IPS-20b (cell line): ENCODE data around the gene PCDHGB7.
A peak's percentile ranks its signal among the peaks of the same experiment; 100 is the strongest.
"Not testable (repeated sequence)": the region's sequence is repeated elsewhere in the genome, so short reads cannot be mapped to it uniquely, and the experiment has no call there.

Experiments
- H3K27ac ChIP-seq: one replicate; pipeline ENCODE4 v1.5.1; 2013; ENCODE audit warnings: low read length
- H3K27me3 ChIP-seq: 2 replicates; pipeline ENCODE4 v1.6.1; 2013; ENCODE audit warnings: mild to moderate bottlenecking, low read length, inconsistent platforms; ENCODE audit not compliant: insufficient read depth
- H3K36me3 ChIP-seq: 2 replicates; pipeline ENCODE4 v1.6.1; 2013; ENCODE audit warnings: low read depth, mild to moderate bottlenecking, inconsistent platforms, low read length, moderate library complexity; ENCODE audit not compliant: insufficient read depth
- H3K4me1 ChIP-seq: 2 replicates; pipeline ENCODE4 v1.6.1; 2013; ENCODE audit warnings: mild to moderate bottlenecking, control low read depth, inconsistent platforms, low read length, moderate library complexity; ENCODE audit not compliant: insufficient read depth
- H3K4me3 ChIP-seq: 2 replicates; pipeline ENCODE4 v1.5.1; 2013; ENCODE audit warnings: mild to moderate bottlenecking, low read length, inconsistent platforms
- H3K9ac ChIP-seq: 2 replicates; pipeline ENCODE4 v1.6.1; 2013; ENCODE audit warnings: low read depth, mild to moderate bottlenecking, inconsistent platforms, low read length, moderate library complexity
- H3K9me3 ChIP-seq: 2 replicates; pipeline ENCODE4 v1.6.1; 2013; ENCODE audit warnings: mild to moderate bottlenecking, low read depth, low read length, inconsistent platforms; ENCODE audit not compliant: insufficient read depth

The PCDHGB7 gene

DNA sequence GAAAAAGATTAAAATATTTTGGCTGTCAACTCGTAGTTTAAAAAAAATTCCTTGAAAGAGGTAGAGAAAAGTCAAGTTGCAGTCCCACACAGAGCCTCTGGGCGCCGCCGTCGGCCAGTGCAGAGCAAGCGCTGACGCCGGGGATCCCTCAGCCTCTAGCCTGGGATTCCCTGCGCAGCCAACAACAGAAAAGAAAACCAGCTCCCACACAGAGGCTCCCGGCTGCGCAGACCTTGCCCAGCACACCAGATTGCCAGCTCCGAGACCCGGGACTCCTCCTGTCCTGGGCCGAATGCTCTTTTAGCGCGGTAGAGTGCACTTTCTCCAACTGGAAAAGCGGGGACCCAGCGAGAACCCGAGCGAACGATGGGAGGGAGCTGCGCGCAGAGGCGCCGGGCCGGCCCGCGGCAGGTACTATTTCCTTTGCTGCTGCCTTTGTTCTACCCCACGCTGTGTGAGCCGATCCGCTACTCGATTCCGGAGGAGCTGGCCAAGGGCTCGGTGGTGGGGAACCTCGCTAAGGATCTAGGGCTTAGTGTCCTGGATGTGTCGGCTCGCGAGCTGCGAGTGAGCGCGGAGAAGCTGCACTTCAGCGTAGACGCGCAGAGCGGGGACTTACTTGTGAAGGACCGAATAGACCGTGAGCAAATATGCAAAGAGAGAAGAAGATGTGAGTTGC is at the start of gene PCDHGB7:
PCDHGB7 (plus strand) TSS at position 184 of the 679 bp plus-strand sequence; CDS start at position 367, 183 bp downstream.
- Histone ChIP-seq H3K36me3 (peaks cover 26% of the 10 kb centered on the region; the same call in 1 of the 2 replicates), H3K27me3 (peaks cover 13% of the 10 kb centered on the region), H3K9ac (peak within 1 kb of the TSS; percentile 78), H3K4me3 (peak within 1 kb of the TSS; percentile 72), H3K9me3 (peaks cover 57% of the 10 kb centered on the region)
- not testable (repeated sequence) for H3K4me1 ChIP-seq, H3K27ac ChIP-seq

DNA sequence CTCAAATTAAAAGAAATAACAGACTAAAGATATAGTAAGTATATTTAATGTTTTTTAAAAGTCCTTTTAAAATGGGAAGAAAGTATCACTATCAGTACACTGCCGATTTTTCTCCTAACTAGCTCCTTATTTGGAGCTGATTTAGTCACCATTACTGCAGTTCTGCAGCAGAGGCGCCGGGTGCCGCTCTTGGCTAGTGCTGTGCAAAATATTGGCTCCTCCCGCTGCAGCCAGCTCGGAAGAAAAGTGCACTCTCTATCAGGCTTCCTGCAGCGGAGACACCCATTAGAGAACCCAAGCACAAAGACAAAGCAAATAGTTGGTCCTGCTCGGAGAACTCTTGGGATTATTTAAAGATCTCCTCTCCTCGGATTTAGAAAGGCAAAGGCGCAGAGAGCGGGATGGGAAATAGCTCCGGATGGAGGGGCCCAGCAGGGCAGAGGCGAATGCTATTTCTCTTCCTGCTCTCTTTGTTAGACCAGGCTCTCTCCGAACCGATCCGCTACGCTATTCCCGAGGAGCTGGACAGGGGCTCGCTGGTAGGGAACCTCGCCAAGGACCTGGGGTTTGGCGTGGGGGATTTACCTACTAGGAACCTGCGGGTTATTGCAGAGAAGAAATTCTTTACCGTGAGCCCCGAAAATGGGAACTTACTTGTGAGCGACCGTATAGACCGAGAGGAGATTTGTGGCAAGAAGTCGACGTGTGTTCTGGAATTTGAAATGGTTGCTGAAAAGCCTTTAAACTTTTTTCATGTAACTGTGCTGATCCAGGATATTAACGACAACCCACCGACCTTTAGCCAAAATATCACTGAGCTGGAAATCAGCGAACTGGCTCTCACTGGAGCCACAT is 47.3 kb upstream of the PCDHGB7 start, which contains the start of gene PCDHGB3:
PCDHGB3 (plus strand) TSS at position 249 of the 855 bp plus-strand sequence; CDS start at position 402, 153 bp downstream.
- no peaks in the 10 kb centered on the region for H3K27me3 ChIP-seq
- no peaks in the 10 kb centered on the region for H3K4me1 ChIP-seq
- no peak within 1 kb of the TSS for H3K27ac ChIP-seq
- H3K9me3 ChIP-seq, result peaks cover 73% of the 10 kb centered on the region
- H3K4me3 ChIP-seq, result no peak within 1 kb of the TSS; the same call in 1 of the 2 replicates
- no peak within 1 kb of the TSS for H3K9ac ChIP-seq
- H3K36me3 ChIP-seq, result no peaks in the 10 kb centered on the region; the same call in 1 of the 2 replicates

DNA sequence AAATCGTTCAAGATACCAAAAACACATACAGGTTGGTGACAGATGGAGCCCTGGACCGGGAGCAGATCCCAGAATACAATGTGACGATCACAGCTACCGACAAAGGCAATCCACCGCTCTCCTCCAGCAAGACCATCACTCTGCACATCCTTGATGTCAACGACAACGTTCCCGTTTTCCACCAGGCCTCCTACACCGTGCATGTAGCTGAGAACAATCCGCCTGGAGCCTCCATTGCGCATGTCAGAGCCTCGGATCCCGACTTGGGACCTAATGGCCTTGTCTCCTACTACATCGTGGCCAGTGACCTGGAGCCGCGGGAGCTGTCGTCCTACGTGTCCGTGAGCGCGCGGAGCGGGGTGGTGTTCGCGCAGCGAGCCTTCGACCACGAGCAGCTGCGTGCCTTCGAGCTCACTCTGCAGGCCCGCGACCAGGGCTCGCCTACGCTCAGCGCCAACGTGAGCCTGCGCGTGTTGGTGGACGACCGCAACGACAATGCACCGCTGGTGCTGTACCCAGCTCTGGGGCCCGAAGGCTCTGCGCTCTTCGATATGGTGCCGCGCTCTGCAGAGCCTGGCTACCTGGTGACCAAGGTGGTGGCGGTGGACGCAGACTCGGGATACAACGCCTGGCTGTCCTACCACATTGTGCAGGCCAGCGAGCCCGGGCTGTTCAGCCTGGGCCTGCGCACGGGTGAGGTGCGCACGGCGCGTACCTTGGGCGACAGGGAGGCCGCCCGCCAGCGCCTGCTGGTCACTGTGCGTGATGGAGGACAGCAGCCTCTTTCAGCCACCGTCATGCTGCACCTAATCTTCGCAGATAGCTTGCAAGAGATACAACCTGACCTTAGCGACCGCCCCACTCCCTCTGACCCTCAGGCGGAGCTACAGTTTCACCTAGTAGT is 45.7 kb upstream of the PCDHGB7 start:
- Histone ChIP-seq H3K9ac (no peak overlapping the region), H3K27me3 (no peaks in the 10 kb centered on the region), H3K4me1 (no peaks in the 10 kb centered on the region), H3K9me3 (peaks cover 67% of the 10 kb centered on the region), H3K27ac (no peak overlapping the region), H3K36me3 (no peaks in the 10 kb centered on the region), H3K4me3 (no peak overlapping the region; the same call in 1 of the 2 replicates)

DNA sequence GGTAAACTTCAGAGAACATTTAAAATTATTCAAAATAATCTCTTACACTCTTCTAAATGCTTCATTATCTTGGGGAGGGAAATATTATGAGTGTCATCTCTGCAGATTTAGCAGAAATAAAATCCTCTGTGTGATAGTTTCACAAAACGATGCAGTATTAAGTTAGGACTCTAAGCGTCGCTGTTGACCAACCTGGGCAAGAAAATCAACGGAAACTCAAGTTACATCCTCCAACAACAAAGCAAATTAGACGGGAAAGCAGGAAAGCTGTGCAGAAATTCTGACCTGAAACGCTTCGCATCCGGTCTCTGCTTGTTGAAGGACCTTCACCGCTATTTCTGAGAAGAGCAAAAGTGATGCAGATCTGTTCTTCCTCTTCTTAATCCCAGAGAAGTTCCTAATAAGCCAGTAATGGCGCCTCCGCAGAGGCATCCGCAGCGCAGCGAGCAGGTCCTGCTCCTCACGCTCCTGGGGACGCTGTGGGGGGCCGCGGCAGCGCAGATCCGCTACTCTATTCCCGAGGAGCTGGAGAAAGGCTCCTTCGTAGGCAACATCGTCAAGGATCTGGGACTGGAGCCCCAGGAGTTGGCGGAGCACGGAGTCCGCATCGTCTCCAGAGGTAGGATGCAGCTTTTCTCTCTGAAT is 43.7 kb upstream of the PCDHGB7 start, which contains the start of gene PCDHGA6:
PCDHGA6 (plus strand) TSS at position 219 of the 645 bp plus-strand sequence; CDS start at position 412, 193 bp downstream.
- H3K4me1 ChIP-seq, result no peaks in the 10 kb centered on the region
- H3K27me3 ChIP-seq, result no peaks in the 10 kb centered on the region
- H3K9ac ChIP-seq, result no peak within 1 kb of the TSS
- H3K27ac ChIP-seq, result no peak within 1 kb of the TSS
- no peak within 1 kb of the TSS for H3K4me3 ChIP-seq
- H3K9me3 ChIP-seq, result peaks cover 74% of the 10 kb centered on the region
- H3K36me3 ChIP-seq, result no peaks in the 10 kb centered on the region

DNA sequence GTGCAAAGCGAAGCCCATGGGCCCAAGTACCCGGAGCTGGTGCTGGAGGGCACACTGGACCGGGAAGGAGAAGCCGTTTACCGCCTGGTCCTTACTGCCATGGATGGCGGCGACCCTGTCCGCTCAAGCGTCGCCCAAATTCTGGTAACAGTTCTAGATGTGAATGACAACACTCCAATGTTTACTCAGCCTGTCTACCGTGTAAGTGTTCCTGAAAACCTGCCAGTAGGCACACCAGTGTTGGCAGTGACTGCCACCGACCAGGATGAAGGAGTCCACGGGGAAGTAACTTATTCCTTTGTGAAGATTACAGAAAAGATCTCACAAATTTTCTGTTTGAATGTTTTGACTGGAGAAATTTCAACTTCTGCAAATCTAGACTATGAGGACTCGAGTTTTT is 42.9 kb upstream of the PCDHGB7 start:
- no peak overlapping the region for H3K9ac ChIP-seq
- no peaks in the 10 kb centered on the region for H3K27me3 ChIP-seq
- no peak overlapping the region for H3K27ac ChIP-seq
- peaks cover 76% of the 10 kb centered on the region for H3K9me3 ChIP-seq
- H3K4me1 ChIP-seq, result no peaks in the 10 kb centered on the region
- no peak overlapping the region for H3K4me3 ChIP-seq
- no peaks in the 10 kb centered on the region for H3K36me3 ChIP-seq

DNA sequence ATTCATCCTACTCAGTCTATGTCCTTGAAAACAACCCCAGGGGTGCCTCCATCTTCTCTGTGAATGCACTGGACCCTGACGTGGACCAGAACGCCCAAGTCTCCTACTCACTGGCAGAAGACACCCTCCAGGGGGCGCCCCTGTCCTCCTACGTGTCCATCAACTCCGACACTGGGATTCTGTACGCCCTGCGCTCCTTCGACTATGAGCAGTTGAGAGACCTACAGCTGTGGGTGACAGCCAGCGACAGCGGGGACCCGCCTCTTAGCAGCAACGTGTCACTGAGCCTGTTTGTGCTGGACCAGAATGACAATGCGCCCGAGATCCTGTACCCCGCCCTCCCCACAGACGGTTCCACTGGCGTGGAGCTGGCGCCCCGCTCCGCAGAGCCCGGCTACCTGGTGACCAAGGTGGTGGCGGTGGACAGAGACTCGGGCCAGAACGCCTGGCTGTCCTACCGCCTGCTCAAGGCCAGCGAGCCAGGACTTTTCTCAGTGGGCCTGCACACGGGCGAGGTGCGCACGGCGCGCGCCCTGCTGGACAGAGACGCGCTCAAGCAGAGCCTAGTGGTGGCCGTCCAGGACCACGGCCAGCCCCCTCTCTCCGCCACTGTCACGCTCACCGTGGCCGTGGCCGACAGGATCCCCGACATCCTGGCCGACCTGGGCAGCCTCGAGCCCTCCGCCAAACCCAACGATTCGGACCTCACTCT is 41.9 kb upstream of the PCDHGB7 start:
- peaks cover 67% of the 10 kb centered on the region for H3K9me3 ChIP-seq
- H3K9ac ChIP-seq, H3K4me3 ChIP-seq, H3K27ac ChIP-seq, H3K4me1 ChIP-seq, H3K27me3 ChIP-seq, H3K36me3 ChIP-seq: not testable (repeated sequence)

DNA sequence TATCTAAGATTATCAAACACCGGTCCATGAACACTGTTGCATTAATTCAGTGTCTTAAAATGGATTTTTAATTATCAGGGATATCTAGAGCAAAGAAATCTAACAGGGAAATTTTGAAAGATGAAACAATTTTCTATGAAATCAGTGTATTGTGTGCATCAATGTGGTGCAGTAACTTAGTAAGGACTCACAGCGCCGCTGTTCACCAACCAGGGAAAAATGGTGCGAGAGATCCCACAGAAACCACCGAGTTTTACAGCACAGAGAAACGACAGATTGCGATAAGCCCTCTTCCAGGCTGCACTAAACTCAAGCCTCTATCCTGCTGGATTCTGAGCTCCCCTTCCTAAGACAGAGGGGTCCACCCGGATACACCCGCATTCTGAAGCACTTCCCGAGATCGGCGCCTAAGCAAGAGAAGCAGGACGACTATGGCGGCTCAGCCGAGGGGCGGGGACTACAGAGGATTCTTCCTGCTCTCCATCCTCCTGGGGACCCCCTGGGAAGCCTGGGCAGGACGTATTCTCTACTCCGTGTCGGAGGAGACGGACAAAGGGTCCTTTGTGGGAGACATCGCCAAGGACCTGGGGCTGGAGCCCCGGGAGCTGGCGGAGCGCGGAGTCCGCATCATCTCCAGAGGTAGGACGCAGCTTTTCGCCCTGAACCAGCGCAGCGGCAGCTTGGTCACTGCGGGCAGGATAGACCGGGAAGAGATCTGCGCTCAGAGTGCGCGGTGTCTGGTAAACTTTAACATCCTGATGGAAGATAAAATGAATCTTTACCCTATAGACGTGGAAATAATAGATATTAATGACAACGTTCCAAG is 34.8 kb upstream of the PCDHGB7 start, which contains the start of gene PCDHGA7:
PCDHGA7 (plus strand) TSS at position 274 of the 826 bp plus-strand sequence; CDS start at position 432, 158 bp downstream.
- Histone ChIP-seq H3K9ac (no peak within 1 kb of the TSS), H3K36me3 (no peaks in the 10 kb centered on the region), H3K9me3 (peaks cover 54% of the 10 kb centered on the region), H3K4me1 (no peaks in the 10 kb centered on the region), H3K4me3 (no peak within 1 kb of the TSS), H3K27ac (no peak within 1 kb of the TSS), H3K27me3 (no peaks in the 10 kb centered on the region)

DNA sequence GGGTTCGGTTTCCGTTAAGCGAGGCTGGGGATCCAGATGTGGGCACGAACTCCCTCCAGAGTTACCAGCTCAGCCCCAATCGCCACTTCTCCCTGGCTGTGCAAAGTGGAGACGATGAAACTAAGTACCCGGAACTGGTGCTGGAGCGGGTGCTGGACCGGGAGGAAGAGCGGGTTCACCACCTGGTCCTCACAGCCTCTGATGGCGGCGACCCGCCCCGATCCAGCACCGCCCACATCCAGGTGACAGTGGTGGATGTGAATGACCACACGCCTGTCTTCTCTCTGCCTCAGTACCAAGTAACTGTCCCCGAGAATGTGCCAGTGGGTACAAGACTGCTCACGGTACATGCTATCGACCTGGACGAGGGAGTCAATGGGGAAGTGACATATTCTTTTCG is 34.1 kb upstream of the PCDHGB7 start:
- peaks cover 57% of the 10 kb centered on the region for H3K9me3 ChIP-seq
- no peaks in the 10 kb centered on the region for H3K27me3 ChIP-seq
- H3K4me1 ChIP-seq, result no peaks in the 10 kb centered on the region
- no peak overlapping the region for H3K27ac ChIP-seq
- no peak overlapping the region for H3K4me3 ChIP-seq
- no peak overlapping the region for H3K9ac ChIP-seq
- H3K36me3 ChIP-seq, result no peaks in the 10 kb centered on the region

DNA sequence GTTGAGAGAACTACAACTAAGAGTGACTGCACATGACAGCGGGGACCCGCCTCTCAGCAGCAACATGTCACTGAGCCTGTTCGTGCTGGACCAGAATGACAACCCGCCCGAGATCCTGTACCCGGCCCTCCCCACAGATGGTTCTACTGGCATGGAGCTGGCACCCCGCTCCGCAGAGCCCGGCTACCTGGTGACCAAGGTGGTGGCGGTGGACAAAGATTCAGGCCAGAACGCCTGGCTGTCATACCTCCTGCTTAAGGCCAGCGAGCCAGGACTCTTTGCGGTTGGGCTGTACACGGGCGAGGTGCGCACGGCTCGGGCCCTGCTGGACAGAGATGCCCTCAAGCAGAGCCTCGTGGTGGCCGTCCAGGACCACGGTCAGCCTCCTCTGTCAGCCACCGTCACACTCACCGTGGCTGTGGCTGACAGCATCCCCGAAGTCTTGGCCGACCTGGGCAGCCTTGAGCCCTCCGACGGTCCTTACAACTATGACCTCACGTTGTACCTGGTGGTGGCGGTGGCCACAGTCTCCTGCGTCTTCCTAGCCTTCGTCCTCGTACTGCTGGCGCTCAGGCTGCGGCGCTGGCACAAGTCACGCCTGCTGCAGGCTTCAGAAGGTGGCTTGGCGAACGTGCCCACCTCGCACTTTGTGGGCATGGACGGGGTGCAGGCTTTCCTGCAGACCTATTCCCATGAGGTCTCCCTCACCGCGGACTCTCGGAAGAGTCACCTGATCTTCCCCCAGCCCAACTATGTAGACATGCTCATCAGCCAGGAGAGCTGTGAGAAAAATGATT is 32.8 kb upstream of the PCDHGB7 start:
- no peaks in the 10 kb centered on the region for H3K4me1 ChIP-seq
- no peak overlapping the region for H3K4me3 ChIP-seq
- no peak overlapping the region for H3K27ac ChIP-seq
- H3K36me3 ChIP-seq, result no peaks in the 10 kb centered on the region
- peaks cover 65% of the 10 kb centered on the region for H3K9me3 ChIP-seq
- H3K27me3 ChIP-seq, result no peaks in the 10 kb centered on the region
- H3K9ac ChIP-seq, result no peak overlapping the region
